H9 (cell line): ENCODE results near the gene UVSSA. TPM values are rescaled to one million over a fixed set of nuclear protein-coding genes. Genes with fewer than 3 reads are reported as not detected.

ENCODE experiments used
- DNase-seq: peaks from one replicate; pipeline ENCODE4 v3.0.0-alpha.2; 2017
- H2AFZ ChIP-seq: one replicate; pipeline ENCODE4 v1.6.1; 2013; ENCODE audit warnings: mild to moderate bottlenecking, low read length, control low read depth, moderate library complexity
- H2AK5ac ChIP-seq: 2 replicates; pipeline ENCODE4 v1.6.1; 2013; ENCODE audit warnings: low read length, control low read depth, mixed read lengths; ENCODE audit not compliant: insufficient read length
- H2BK120ac ChIP-seq: one replicate; pipeline ENCODE4 v1.6.1; 2013; ENCODE audit warnings: low read depth, mild to moderate bottlenecking, low read length, control low read depth, inconsistent platforms; ENCODE audit not compliant: poor library complexity, severe bottlenecking
- H2BK12ac ChIP-seq: 2 replicates; pipeline ENCODE4 v1.6.1; 2013; ENCODE audit warnings: low read length, control low read depth, mixed read lengths, low read depth; ENCODE audit not compliant: insufficient read length
- H2BK15ac ChIP-seq: 2 replicates; pipeline ENCODE4 v1.6.1; 2013; ENCODE audit warnings: low read depth, low read length, control low read depth
- H2BK20ac ChIP-seq: one replicate; pipeline ENCODE4 v1.6.1; 2013; ENCODE audit warnings: low read depth, mild to moderate bottlenecking, low read length, control low read depth, inconsistent platforms; ENCODE audit not compliant: poor library complexity, severe bottlenecking
- H2BK5ac ChIP-seq: 2 replicates; pipeline ENCODE4 v1.6.1; 2013; ENCODE audit warnings: low read length, control low read depth, mixed read lengths; ENCODE audit not compliant: insufficient read length
- H3K14ac ChIP-seq: 2 replicates; pipeline ENCODE4 v1.6.1; 2013; ENCODE audit warnings: low read length, control low read depth; ENCODE audit not compliant: insufficient read depth
- H3K18ac ChIP-seq: 2 replicates; pipeline ENCODE4 v1.6.1; 2013; ENCODE audit warnings: low read depth, mild to moderate bottlenecking, mixed read lengths, low read length, control low read depth; ENCODE audit not compliant: insufficient read length
- H3K23ac ChIP-seq: 2 replicates; pipeline ENCODE4 v1.6.1; 2013; ENCODE audit warnings: low read length, control low read depth, mixed read lengths, low read depth; ENCODE audit not compliant: insufficient read length
- H3K23me2 ChIP-seq: 2 replicates; pipeline ENCODE4 v1.6.1; 2013; ENCODE audit warnings: low read depth, mild to moderate bottlenecking, mixed read lengths, low read length, control low read depth; ENCODE audit not compliant: insufficient read length, poor library complexity, severe bottlenecking
- H3K27ac ChIP-seq: 2 replicates; pipeline ENCODE4 v1.5.1; 2013; ENCODE audit warnings: low read length, control low read depth, mixed read lengths, low read depth; ENCODE audit not compliant: insufficient read length
- H3K27me3 ChIP-seq: 2 replicates; pipeline ENCODE4 v1.6.1; 2013; ENCODE audit warnings: low read length, control low read depth, inconsistent platforms; ENCODE audit not compliant: insufficient read depth
- H3K4ac ChIP-seq: 2 replicates; pipeline ENCODE4 v1.6.1; 2013; ENCODE audit warnings: low read depth, mild to moderate bottlenecking, control low read depth, inconsistent platforms, low read length, moderate library complexity
- H3K4me1 ChIP-seq: 2 replicates; pipeline ENCODE4 v1.6.1; 2013; ENCODE audit warnings: low read length, control low read depth, inconsistent platforms; ENCODE audit not compliant: insufficient read depth
- H3K4me2 ChIP-seq: 2 replicates; pipeline ENCODE4 v1.6.1; 2013; ENCODE audit warnings: low read length, control low read depth, mixed read lengths; ENCODE audit not compliant: insufficient read length, insufficient read depth
- H3K56ac ChIP-seq: 2 replicates; pipeline ENCODE4 v1.6.1; 2013; ENCODE audit warnings: low read depth, mild to moderate bottlenecking, mixed read lengths, low read length, control low read depth; ENCODE audit not compliant: insufficient read length
- H3K79me1 ChIP-seq: 2 replicates; pipeline ENCODE4 v1.6.1; 2013; ENCODE audit warnings: low read depth, mild to moderate bottlenecking, moderate library complexity, low read length, control low read depth, inconsistent platforms; ENCODE audit not compliant: insufficient read depth, poor library complexity, severe bottlenecking
- H3K79me2 ChIP-seq: 2 replicates; pipeline ENCODE4 v1.6.1; 2013; ENCODE audit warnings: low read length, control low read depth, inconsistent platforms; ENCODE audit not compliant: insufficient read depth
- H3K9ac ChIP-seq: 2 replicates; pipeline ENCODE4 v1.6.1; 2013; ENCODE audit warnings: low read length, control low read depth, mixed read lengths; ENCODE audit not compliant: insufficient read length; ENCODE audit errors: extremely low read depth
- H3K9me3 ChIP-seq: one replicate; pipeline ENCODE4 v1.6.1; 2013; ENCODE audit warnings: low read depth, low read length, inconsistent platforms; ENCODE audit not compliant: control insufficient read depth
- H3T11ph ChIP-seq: one replicate; pipeline ENCODE4 v1.6.1; 2013; ENCODE audit warnings: mild to moderate bottlenecking, low read length, control low read depth, inconsistent platforms
- H4K20me1 ChIP-seq: one replicate; pipeline ENCODE4 v1.6.1; 2013; ENCODE audit not compliant: control insufficient read depth, insufficient read length, insufficient read depth
- H4K5ac ChIP-seq: 2 replicates; pipeline ENCODE4 v1.6.1; 2013; ENCODE audit warnings: low read depth, mild to moderate bottlenecking, mixed read lengths, low read length, control low read depth; ENCODE audit not compliant: insufficient read length
- H4K8ac ChIP-seq: replicated peaks from 2 replicates; pipeline ENCODE4 v1.6.1; 2013; ENCODE audit warnings: low read length, control low read depth, mixed read lengths, low read depth; ENCODE audit not compliant: insufficient read length
- H4K91ac ChIP-seq: 2 replicates; pipeline ENCODE4 v1.6.1; 2013; ENCODE audit warnings: low read depth, mild to moderate bottlenecking, moderate library complexity, mixed read lengths, low read length, control low read depth; ENCODE audit not compliant: insufficient read length
- H3K27ac Mint-ChIP-seq, 3 experiments: 2 replicates in 2 of 3; 3 replicates in 1 of 3; pipeline ENCODE4 v1.8.0; 2020 to 2021; ENCODE audit warnings: mixed read lengths in 3 of 3, mild to moderate bottlenecking in 1 of 3, moderate library complexity in 1 of 3
- H3K27me3 Mint-ChIP-seq: 2 replicates; pipeline ENCODE4 v1.8.0; 2021; ENCODE audit warnings: low read depth, mild to moderate bottlenecking, moderate library complexity, mixed read lengths
- H3K36me3 Mint-ChIP-seq, 3 experiments: 2 replicates in 2 of 3; 3 replicates in 1 of 3; pipeline ENCODE4 v1.8.0; 2020 to 2021; ENCODE audit warnings: low read depth in 3 of 3, mixed read lengths in 3 of 3; ENCODE audit not compliant: insufficient read depth in 1 of 3
- H3K4me1 Mint-ChIP-seq, 2 experiments: 2 replicates each; pipeline ENCODE4 v1.8.0; 2020; ENCODE audit warnings: mixed read lengths in 2 of 2
- H3K4me3 Mint-ChIP-seq, 2 experiments: 2 replicates in 1 of 2; 3 replicates in 1 of 2; pipeline ENCODE4 v1.8.0; 2020 to 2021; ENCODE audit warnings: mild to moderate bottlenecking in 2 of 2, mixed read lengths in 2 of 2, moderate library complexity in 1 of 2
- H3K9me3 Mint-ChIP-seq, 2 experiments: 2 replicates in 1 of 2; 3 replicates in 1 of 2; pipeline ENCODE4 v1.8.0; 2020; ENCODE audit warnings: mild to moderate bottlenecking in 2 of 2, mixed read lengths in 2 of 2, moderate library complexity in 1 of 2
- CTCF ChIP-seq: fragments of 200-600 bp; sonication (generic); conservative IDR thresholded peaks from 3 replicates; pipeline ENCODE4 v1.8.0; 2021; ENCODE audit warnings: antibody characterized with exemption, mild to moderate bottlenecking
- WGBS: extraction: QIAGEN DNeasy Blood & Tissue Kit; methylation state at CpG from one replicate; pipeline ENCODE4 v1.1.7; 2013; ENCODE audit warnings: missing lambda C conversion rate, low lambda C conversion rate, mixed read lengths; ENCODE audit not compliant: insufficient read length; ENCODE audit errors: extremely low coverage; 5-methylcytosine and 5-hydroxymethylcytosine counted together
- total RNA-seq: library from RNA; stranded (reverse); gene quantifications from 2 replicates; pipeline ENCODE4 v1.2.1, GENCODE V29; 2021

Gene UVSSA
- total RNA-seq, 1 experiment from 2014 or later = 15.9 TPM

GRCh38 chr4:1353186-1354055, 6.4 kb downstream of the UVSSA start:
- Histone ChIP-seq H3K4me1 (no peaks in the 10 kb centered on the region; the same call in 1 of the 2 replicates), H3K23ac (no peak overlapping the region), H3K27me3 (no peaks in the 10 kb centered on the region), H3K9ac (no peak overlapping the region), H4K5ac (no peak overlapping the region), H3K18ac (no peak overlapping the region), H3K27ac (no peak overlapping the region), H2BK120ac (no peak overlapping the region), H2BK12ac (no peak overlapping the region), H4K20me1 (no peaks in the 10 kb centered on the region), H2AK5ac (no peak overlapping the region), H3K23me2 (no peaks in the 10 kb centered on the region), H3K14ac (no peak overlapping the region), H2BK5ac (no peak overlapping the region), H2BK15ac (no peak overlapping the region), H3K9me3 (no peaks in the 10 kb centered on the region), H2AFZ (no peak overlapping the region), H3K79me2 (no peaks in the 10 kb centered on the region), H3T11ph (no peak overlapping the region), H4K8ac (no peak overlapping the region), H3K4me2 (no peak overlapping the region), H4K91ac (no peak overlapping the region), H3K79me1 (no peaks in the 10 kb centered on the region), H3K56ac (no peak overlapping the region), H3K4ac (no peak overlapping the region), H2BK20ac (no peak overlapping the region)
- Mint-ChIP-seq H3K27ac (no peak overlapping the region), H3K4me3 (no peak overlapping the region), H3K9me3 (no peaks in the 10 kb centered on the region; a peak in 1 of 5 replicates), H3K4me1 (peaks cover 10% of the 10 kb centered on the region in 2 experiments), H3K27me3 (no peaks in the 10 kb centered on the region), H3K36me3 (peaks cover 11 to 37% (median 28%) of the 10 kb centered on the region in 3 experiments)
- WGBS = no CpG with 5 or more reads among the region's 30 CpGs
- no peak for DNase-seq
- TF ChIP-seq CTCF = no peak
